Thyroid gland (tissue), 4 donors: ENCODE data around the gene SPACA6. TPM values are rescaled to one million over a fixed set of nuclear protein-coding genes. Genes with fewer than 3 reads are reported as not detected.
"Not testable (repeated sequence)": the region's sequence is repeated elsewhere in the genome, so short reads cannot be mapped to it uniquely, and the experiment has no call there.

Experiments
- DNase-seq, 2 donors: peaks; one replicate each; pipeline ENCODE4 v3.0.0-alpha.2; 2019
- H3K27ac ChIP-seq, 3 donors: fragments of 200-600 bp; sonication (generic); 1 replicate in 2 of 3; 2 replicates in 1 of 3; pipeline ENCODE4 v1.5.1; 2016 to 2019; ENCODE audit warnings: mild to moderate bottlenecking in 1 of 3, moderate library complexity in 1 of 3
- H3K27me3 ChIP-seq: fragments of 200-600 bp; sonication (generic); one replicate; pipeline ENCODE4 v1.5.1; 2019
- H3K36me3 ChIP-seq, 2 donors: fragments of 200-600 bp; sonication (generic); one replicate each; pipeline ENCODE4 v1.5.1; 2016 to 2019
- H3K4me1 ChIP-seq, 2 donors: fragments of 200-600 bp; sonication (generic); one replicate each; pipeline ENCODE4 v1.5.1; 2017 to 2019
- H3K4me3 ChIP-seq, 3 donors: fragments of 200-600 bp; sonication (generic); replicated peaks in 1 of 3; 1 replicate in 2 of 3; 2 replicates in 1 of 3; pipeline ENCODE4 v1.5.1; 2016; ENCODE audit warnings: mild to moderate bottlenecking in 1 of 3
- H3K9me3 ChIP-seq: fragments of 200-600 bp; sonication (generic); one replicate; pipeline ENCODE4 v1.5.1; 2017
- POLR2A ChIP-seq, 2 donors: fragments of 450-650 bp; IDR thresholded peaks; one replicate each; pipeline ENCODE4 v1.6.1; 2017; ENCODE audit warnings: antibody characterized with exemption in 2 of 2, mild to moderate bottlenecking in 2 of 2, moderate library complexity in 1 of 2
- WGBS, 2 donors: methylation state at CpG; one replicate each; pipeline ENCODE4 v1.1.5; 2017; 5-methylcytosine and 5-hydroxymethylcytosine counted together
- intact Hi-C: fragments of 100-400 bp; cut with DNase I; formaldehyde crosslinking; loops from one replicate; pipeline ENCODE4 v1.15.1; 2023
- total RNA-seq, 4 donors: library from RNA; depleted of rRNA; stranded (reverse); fragments of >200 nt; gene quantifications; one replicate each; pipeline ENCODE4 v1.2.3, GENCODE V29; 2016
- TF ChIP-seq, protein P1 (sequence below), 6 experiments: fragments of 200-600 bp in 3 of 6; fragments of 450-650 bp in 3 of 6; sonication (generic) in 3 of 6; IDR thresholded peaks; one replicate each; pipeline ENCODE4 v1.5.1; 2016 to 2019; ENCODE audit warnings: antibody characterized with exemption in 6 of 6, mild to moderate bottlenecking in 2 of 6, inconsistent platforms in 1 of 6, moderate library complexity in 1 of 6

The SPACA6 gene, protein sequence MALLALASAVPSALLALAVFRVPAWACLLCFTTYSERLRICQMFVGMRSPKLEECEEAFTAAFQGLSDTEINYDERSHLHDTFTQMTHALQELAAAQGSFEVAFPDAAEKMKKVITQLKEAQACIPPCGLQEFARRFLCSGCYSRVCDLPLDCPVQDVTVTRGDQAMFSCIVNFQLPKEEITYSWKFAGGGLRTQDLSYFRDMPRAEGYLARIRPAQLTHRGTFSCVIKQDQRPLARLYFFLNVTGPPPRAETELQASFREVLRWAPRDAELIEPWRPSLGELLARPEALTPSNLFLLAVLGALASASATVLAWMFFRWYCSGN
- total RNA-seq, result 10 to 100 TPM; 11.9 to 26.2 (median 20.4) TPM

DNA sequence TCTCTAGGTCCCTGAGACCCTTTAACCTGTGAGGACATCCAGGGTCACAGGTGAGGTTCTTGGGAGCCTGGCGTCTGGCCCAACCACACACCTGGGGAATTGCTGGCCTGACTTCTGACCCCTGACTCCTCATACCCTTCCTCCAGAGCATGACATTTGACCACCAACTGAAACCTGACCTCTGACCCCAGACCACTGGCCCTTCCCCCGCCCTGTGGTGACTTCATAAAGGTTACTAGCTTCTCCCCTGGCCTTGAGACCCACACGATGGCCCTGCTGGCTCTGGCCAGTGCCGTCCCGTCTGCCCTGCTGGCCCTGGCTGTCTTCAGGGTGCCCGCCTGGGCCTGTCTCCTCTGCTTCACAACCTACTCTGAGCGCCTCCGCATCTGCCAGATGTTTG lies at the start of gene SPACA6:
Gene SPACA6 (plus strand): TSS at position 71 of the 400 bp plus-strand sequence. CDS start 197 bp downstream, at position 268.
- Histone ChIP-seq H3K9me3 (no peaks in the 10 kb centered on the region), H3K4me3 (no peak within 1 kb of the TSS), H3K4me1 (peaks cover 20 to 22% of the 10 kb centered on the region in 2 donors), H3K27ac (peak within 1 kb of the TSS in 2 of 3 donors; percentile 94 to 99), H3K27me3 (no peaks in the 10 kb centered on the region), H3K36me3 (peaks cover 13 to 35% of the 10 kb centered on the region in 2 donors)
- no peak for DNase-seq
- WGBS, 2 donors, result 80 to 89% methylated on average over 8 of the region's 8 CpGs
- intact Hi-C loops, result no loop called here
- no peak for TF ChIP-seq POLR2A (IDR thresholded peaks at IDR 0.05)
- TF ChIP-seq, protein P1, sequence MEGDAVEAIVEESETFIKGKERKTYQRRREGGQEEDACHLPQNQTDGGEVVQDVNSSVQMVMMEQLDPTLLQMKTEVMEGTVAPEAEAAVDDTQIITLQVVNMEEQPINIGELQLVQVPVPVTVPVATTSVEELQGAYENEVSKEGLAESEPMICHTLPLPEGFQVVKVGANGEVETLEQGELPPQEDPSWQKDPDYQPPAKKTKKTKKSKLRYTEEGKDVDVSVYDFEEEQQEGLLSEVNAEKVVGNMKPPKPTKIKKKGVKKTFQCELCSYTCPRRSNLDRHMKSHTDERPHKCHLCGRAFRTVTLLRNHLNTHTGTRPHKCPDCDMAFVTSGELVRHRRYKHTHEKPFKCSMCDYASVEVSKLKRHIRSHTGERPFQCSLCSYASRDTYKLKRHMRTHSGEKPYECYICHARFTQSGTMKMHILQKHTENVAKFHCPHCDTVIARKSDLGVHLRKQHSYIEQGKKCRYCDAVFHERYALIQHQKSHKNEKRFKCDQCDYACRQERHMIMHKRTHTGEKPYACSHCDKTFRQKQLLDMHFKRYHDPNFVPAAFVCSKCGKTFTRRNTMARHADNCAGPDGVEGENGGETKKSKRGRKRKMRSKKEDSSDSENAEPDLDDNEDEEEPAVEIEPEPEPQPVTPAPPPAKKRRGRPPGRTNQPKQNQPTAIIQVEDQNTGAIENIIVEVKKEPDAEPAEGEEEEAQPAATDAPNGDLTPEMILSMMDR (IDR thresholded peaks at IDR 0.05), result no peak

DNA sequence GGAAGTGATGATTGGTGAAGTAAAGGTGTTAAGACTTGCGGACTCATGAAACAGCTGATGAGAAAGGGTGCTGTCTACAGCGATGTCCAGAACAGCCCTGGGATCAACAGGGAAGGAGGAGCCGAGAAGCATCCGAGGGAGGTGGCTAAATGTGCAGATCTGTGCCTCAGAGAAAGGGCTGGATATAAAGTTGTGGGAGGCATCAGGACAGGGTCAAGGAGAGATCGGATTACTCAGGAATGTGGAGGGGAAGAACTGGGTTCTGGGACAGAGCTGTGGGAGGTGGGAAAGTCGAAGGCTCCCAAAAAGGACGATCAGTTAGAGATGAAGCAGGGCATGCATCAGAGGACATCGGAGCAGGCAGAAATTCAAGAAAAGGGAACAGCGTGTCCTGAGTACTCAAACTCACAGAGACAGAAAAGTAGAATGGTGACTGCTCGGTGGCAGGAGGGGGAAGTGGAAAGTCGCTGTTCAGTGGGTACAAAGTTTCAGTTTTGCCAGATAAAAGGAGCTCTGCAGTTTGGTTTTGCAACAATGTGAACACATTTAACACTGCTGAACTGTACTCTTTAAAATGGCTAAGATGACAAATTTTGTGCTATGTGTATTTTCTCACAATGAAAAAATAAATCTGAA lies 48.4 kb upstream of the SPACA6 start:
- H3K27ac ChIP-seq, result no peak overlapping the region
- no peaks in the 10 kb centered on the region for H3K4me1 ChIP-seq
- DNase-seq, result no peak
- intact Hi-C loops, result no loop called here
- no peaks in the 10 kb centered on the region for H3K9me3 ChIP-seq
- 33 to 36% methylated on average over 10 to 11 of the region's 11 CpGs for WGBS, 2 donors
- H3K27me3 ChIP-seq, result no peaks in the 10 kb centered on the region
- H3K36me3 ChIP-seq, result no peaks in the 10 kb centered on the region
- no peak overlapping the region for H3K4me3 ChIP-seq
- no peak for TF ChIP-seq POLR2A (IDR thresholded peaks at IDR 0.05)
- TF ChIP-seq, protein P1 (IDR thresholded peaks at IDR 0.05), result no peak

DNA sequence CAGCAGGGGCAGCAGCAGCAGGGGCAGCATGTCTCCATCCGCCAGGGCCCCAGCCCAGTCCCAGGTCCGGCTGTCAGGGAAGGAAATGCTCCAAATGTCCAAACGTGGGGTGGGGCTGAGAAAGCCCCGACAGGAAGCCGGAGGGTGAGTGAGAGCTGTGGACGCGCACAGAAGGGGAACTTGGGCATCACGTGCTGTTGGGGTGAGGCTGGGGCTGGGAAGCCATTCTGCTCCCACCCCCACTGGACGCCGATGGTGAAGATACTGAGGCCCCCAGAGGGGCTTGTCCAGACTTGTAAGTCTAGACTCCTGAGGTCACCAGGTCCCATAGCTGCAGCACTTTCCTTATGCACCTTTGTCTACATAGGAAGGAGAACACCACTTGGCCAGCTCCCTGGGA lies 46.4 kb upstream of the SPACA6 start, which contains the start of gene SIGLEC14:
Gene SIGLEC14 (minus strand): TSS at position 96 of the 400 bp plus-strand sequence. CDS start 66 bp downstream, at position 30.
- WGBS, 2 donors, result 44 to 50% methylated on average over 2 to 3 of the region's 10 CpGs
- H3K4me3 ChIP-seq, H3K27me3 ChIP-seq, H3K36me3 ChIP-seq, intact Hi-C loops, H3K9me3 ChIP-seq, DNase-seq, H3K4me1 ChIP-seq, H3K27ac ChIP-seq: not testable (repeated sequence)

DNA sequence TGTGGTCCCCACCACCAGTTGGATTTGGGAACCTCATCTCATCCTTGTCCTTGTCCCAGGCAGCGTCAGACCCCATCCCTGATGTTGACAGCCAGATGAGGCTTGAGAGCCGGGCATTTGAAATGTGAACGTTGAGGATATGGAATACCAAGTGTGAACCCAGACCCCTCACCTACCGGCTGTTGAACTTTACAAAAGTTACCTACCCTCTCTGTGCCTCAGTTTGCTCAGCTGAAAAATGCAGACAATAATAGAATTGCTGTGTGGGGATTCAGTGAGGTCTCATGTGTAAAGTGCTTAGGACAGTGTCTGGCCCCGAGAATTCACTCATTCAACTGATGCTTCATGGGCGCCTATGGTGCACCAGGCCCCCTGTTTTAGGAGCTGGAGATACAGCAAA lies 45.8 kb upstream of the SPACA6 start:
- no peak for TF ChIP-seq POLR2A (IDR thresholded peaks at IDR 0.05)
- TF ChIP-seq, protein P1 (IDR thresholded peaks at IDR 0.05), result no peak
- intact Hi-C loops, result no loop called here
- H3K27ac ChIP-seq, result no peak overlapping the region
- H3K4me3 ChIP-seq, result no peak overlapping the region
- 95% methylated on average over 6 of the region's 6 CpGs for WGBS, 2 donors
- no peaks in the 10 kb centered on the region for H3K9me3 ChIP-seq
- no peaks in the 10 kb centered on the region for H3K27me3 ChIP-seq
- DNase-seq, result no peak
- no peaks in the 10 kb centered on the region for H3K4me1 ChIP-seq
- no peaks in the 10 kb centered on the region for H3K36me3 ChIP-seq

DNA sequence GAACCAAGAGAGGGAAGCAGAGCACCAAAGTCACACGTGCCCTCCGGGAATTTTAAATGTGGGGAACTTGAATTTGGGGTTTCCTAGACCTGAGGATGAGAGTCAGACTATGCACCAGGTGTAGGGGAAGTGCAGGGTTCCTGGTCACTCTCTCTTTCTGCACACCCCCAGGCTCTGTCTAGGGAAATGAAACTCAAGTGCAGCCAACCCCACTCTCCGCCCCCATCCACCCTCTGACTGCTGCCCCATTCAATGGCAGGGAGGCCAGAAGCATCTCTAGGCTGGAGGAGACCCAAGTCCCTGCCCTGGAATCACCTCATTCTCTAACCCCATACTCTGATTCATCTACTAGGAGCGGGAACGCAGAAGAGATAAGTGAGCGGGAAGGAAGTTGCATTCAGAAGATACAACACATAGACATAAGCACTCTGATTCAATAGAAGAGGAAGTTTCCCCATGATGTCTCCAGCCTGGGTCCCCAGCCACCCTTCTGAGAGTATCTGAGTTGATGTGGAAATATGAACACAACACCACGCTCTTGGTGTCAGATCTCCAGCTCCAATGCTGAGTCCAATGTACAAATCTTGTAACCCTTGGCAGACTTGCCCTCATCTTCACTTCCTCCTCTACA lies 41.8 kb upstream of the SPACA6 start:
- intact Hi-C loops, result loop anchor here (10.0 kb wide), 1 partner anchor 177 kb away; the partner anchor contains the start of gene CEACAM18
- Histone ChIP-seq H3K27me3 (no peaks in the 10 kb centered on the region), H3K4me1 (no peaks in the 10 kb centered on the region), H3K27ac (no peak overlapping the region), H3K36me3 (no peaks in the 10 kb centered on the region), H3K9me3 (no peaks in the 10 kb centered on the region), H3K4me3 (no peak overlapping the region)
- TF ChIP-seq, protein P1 (IDR thresholded peaks at IDR 0.05), result no peak
- no peak for TF ChIP-seq POLR2A (IDR thresholded peaks at IDR 0.05)
- DNase-seq, result no peak
- 77 to 78% methylated on average over 7 of the region's 7 CpGs for WGBS, 2 donors
